GM13976 (cell line): ENCODE measurements around the gene ALB.

Source experiments
- DNase-seq: peaks from one replicate; pipeline ENCODE4 v3.0.0; 2012; ENCODE audit warnings: low spot score
- in situ Hi-C: fragments of 300-500 bp; cut with MboI; formaldehyde crosslinking; loops from one replicate; pipeline ENCODE4 v1.12.0; 2022; ENCODE audit warnings: low sequenced_read_pairs, mixed read lengths, inconsistent platforms; ENCODE audit not compliant: unreplicated experiment
- TF ChIP-seq, protein P1 (sequence below): IDR thresholded peaks from 2 replicates; pipeline ENCODE4 v1.5.1; 2012; ENCODE audit warnings: borderline replicate concordance, mild to moderate bottlenecking; ENCODE audit not compliant: insufficient read depth; ENCODE audit errors: extremely low read depth, missing control alignments, control extremely low read depth

The ALB gene

DNA sequence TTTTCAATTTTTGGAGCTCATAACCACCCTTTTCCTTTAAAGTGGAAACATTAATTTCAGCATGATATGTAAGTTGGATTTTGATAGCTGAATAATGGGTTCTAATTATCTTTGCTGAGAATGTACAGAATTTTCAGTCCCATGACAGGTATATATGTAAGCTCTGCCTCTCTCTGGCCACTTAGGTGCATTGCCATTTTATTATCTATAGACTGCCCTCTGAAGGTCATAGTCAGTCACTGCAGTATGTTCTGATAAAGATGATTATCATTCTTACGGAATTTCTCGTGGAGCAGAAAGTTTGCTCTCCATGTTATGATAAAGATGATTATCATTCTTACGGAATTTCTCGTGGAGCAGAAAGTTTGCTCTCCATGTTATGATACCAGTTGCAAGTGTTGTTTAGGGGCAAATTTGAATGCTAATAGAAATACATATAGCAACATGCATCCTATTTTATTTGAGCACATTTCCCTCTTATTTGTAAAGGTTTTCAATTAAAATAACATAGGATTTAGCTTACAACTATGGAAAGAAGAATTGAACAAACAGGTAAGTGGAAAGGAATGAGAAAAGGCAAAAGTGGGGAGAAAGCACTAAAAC lies 42.4 kb downstream of the ALB start:
- DNase-seq: peak; percentile 48
- TF ChIP-seq, protein P1, sequence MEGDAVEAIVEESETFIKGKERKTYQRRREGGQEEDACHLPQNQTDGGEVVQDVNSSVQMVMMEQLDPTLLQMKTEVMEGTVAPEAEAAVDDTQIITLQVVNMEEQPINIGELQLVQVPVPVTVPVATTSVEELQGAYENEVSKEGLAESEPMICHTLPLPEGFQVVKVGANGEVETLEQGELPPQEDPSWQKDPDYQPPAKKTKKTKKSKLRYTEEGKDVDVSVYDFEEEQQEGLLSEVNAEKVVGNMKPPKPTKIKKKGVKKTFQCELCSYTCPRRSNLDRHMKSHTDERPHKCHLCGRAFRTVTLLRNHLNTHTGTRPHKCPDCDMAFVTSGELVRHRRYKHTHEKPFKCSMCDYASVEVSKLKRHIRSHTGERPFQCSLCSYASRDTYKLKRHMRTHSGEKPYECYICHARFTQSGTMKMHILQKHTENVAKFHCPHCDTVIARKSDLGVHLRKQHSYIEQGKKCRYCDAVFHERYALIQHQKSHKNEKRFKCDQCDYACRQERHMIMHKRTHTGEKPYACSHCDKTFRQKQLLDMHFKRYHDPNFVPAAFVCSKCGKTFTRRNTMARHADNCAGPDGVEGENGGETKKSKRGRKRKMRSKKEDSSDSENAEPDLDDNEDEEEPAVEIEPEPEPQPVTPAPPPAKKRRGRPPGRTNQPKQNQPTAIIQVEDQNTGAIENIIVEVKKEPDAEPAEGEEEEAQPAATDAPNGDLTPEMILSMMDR: peak; percentile 77
- in situ Hi-C loops: no loop called here

DNA sequence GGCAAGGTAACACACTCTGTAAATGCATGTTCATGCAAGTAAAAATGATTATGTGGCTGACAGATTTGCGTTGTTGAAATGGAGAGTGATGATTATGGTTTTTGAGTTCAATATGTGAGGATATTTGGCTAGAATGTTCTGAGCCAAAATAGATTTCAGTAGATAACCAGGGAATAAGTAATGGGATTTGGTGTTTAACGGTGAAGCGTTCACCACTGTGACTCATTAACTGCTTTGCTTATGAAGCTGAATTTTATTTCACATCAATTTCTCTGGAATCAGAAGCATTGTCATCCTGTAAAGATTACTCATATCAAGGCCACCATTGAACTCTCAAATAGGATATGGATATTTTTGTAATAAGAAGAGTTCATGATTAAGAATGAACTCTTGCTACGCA lies 43.6 kb downstream of the ALB start:
- DNase-seq: no peak
- in situ Hi-C loops: no loop called here
- TF ChIP-seq, protein P1: no peak

DNA sequence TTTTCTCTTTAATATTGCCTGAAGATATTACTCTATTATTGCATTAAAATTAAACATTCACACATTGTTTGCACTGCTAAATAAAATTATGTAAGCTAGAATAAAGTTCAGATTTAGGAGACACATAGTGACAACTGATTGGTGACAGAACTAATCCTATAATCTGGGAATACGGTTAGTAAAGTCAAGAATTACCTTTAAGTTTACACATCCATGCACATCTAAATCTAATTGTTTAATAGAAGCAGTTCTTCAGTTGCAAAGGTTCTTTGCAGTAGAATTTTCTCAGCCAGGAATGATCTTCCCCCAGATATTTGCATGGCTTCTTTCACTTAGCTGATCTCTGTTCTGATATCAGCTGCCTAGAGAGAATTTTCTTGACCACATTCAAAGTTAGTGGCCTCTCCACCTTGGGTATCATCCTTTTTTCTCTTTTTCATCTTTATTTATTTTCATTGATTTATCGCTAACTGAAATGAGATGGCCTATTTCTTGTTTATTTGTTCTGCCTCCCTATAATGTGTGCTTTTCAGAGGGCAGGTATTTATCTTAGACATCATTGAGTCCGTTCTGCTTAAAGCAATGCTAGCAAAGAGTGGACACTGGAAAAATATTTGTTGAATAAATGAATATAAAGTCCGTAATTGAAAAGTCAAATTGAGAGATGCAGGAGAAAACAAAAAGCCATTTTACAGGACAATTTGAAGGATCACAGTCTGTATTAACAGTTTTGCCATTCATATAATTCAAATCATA lies 44.5 kb downstream of the ALB start:
- in situ Hi-C loops: no loop called here
- no peak for DNase-seq
- TF ChIP-seq, protein P1: no peak

DNA sequence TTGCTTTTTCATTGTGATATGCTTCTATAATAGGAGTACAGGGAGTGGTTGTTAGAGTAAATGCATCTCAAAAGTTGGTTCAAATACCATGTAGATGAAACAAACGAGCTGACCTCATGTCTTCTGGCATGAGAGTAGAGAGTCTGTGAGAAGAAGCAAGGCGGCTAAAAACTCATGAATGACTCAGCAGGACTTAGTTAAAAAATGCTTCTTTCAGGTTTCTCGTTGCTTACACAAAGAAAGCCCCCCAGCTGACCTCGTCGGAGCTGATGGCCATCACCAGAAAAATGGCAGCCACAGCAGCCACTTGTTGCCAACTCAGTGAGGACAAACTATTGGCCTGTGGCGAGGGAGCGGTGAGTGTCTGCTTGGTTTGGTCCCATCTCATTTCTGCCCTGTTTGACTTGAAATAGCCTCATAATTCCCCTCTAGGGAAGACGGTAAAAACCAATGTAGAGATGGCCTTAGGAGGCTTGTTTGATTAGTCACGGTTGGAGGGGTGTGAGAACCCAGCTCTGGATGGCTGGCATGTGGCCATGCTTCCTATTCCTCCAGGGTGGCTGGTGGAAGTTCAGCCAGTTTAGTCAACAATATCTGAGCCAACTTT lies 46.4 kb downstream of the ALB start:
- in situ Hi-C loops: no loop called here
- TF ChIP-seq, protein P1: no peak
- no peak for DNase-seq

DNA sequence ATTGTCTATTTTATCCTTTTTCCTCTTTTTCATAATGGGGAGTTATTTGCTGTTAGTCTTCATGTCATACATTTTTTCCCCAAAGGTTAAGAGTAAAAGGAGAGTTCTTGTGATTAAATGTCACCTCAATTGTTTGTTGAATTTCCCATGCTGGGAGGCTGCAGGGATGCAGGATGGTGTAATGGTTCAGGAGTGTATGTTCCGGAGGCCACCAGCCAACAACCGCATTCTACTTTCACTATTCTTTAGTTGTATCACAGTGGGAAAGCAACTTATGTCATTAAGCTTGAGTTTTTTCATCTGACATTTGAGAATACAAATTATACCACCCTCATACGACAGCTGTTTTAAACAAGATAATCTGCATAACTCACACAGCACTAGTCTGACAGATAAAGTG lies 47.3 kb downstream of the ALB start:
- DNase-seq: no peak
- in situ Hi-C loops: no loop called here
- TF ChIP-seq, protein P1: no peak

DNA sequence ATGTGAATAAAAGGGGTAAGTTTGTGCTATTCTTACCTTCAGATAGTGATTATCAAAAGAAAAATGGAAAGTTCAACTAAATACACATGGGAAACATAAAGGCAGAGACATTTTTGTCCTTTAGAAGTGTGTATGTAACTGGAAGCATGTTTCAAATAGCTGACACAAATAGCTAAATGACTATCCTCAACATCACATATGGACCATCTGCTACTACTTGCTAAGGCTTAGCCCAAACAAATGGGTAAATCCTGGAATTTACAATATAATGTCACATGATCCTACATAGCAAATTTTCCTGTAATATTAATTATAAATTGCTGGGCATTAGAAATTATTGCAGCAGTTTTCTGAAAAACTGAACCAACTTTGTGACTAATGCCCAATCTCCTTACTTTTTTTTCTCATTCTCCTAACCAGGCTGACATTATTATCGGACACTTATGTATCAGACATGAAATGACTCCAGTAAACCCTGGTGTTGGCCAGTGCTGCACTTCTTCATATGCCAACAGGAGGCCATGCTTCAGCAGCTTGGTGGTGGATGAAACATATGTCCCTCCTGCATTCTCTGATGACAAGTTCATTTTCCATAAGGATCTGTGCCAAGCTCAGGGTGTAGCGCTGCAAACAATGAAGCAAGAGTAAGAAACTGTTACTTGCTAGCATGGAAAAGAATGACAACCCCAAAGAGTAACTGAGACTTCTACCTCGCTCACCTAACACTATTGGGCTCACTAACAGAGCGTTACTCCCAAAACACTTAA lies 48.1 kb downstream of the ALB start:
- in situ Hi-C loops: no loop called here
- DNase-seq: no peak

More for the DNA sequence above, 48.1 kb downstream of the ALB start:
- TF ChIP-seq, protein P1: no peak
